ENCODE measurements around the gene GRP. TPM values are rescaled to one million over a fixed set of nuclear protein-coding genes. Genes with fewer than 3 reads are reported as not detected.

GRP gene
- total RNA-seq, 1 experiment from 2014 or later, result not detected

GRCh38 chr18:59229191-59229590 is 9.2 kb downstream of the GRP start:
- no peak overlapping the region for H2BK15ac ChIP-seq (ENCODE audit: low read depth, low read length)
- H4K91ac ChIP-seq (ENCODE audit: insufficient read length, low read depth, low read length), result no peak overlapping the region

More at GRCh38 chr18:59229191-59229590, 9.2 kb downstream of the GRP start:
- no peak overlapping the region for H3K27ac Mint-ChIP-seq
- no peak overlapping the region for H3K23ac ChIP-seq (ENCODE audit: insufficient read length, low read depth, low read length)
- H3K27me3 ChIP-seq (ENCODE audit: insufficient read depth, low read length), result no peaks in the 10 kb centered on the region; the same call in 1 of the 2 replicates
- no peaks in the 10 kb centered on the region for H3K9me3 ChIP-seq (ENCODE audit: control insufficient read depth, low read depth, low read length)
- no peak overlapping the region for H3K4me3 Mint-ChIP-seq
- H2BK120ac ChIP-seq (ENCODE audit: low read depth, low read length, poor library complexity, severe bottlenecking), result no peak overlapping the region
- no peaks in the 10 kb centered on the region for H3K36me3 Mint-ChIP-seq (ENCODE audit: insufficient read depth in 1 of 3, low read depth in 3 of 3)
- peaks cover 2% of the 10 kb centered on the region in 2 experiments; a peak in 1 of 4 replicates for H3K4me1 Mint-ChIP-seq
- no peak overlapping the region for H2BK20ac ChIP-seq (ENCODE audit: low read depth, low read length, poor library complexity, severe bottlenecking)
- DNase-seq, result no peak
- no peak overlapping the region for H3K9ac ChIP-seq (ENCODE audit: extremely low read depth, insufficient read length, low read length)
- no peak overlapping the region for H3K14ac ChIP-seq (ENCODE audit: insufficient read depth, low read length)
- no peaks in the 10 kb centered on the region for H3K23me2 ChIP-seq (ENCODE audit: insufficient read length, low read depth, low read length, poor library complexity, severe bottlenecking)
- H3T11ph ChIP-seq (ENCODE audit: low read length), result no peak overlapping the region
- H2BK12ac ChIP-seq (ENCODE audit: insufficient read length, low read depth, low read length), result no peak overlapping the region
- no peak for TF ChIP-seq CTCF (conservative IDR thresholded peaks at IDR 0.05)
- H3K18ac ChIP-seq (ENCODE audit: insufficient read length, low read depth, low read length), result no peak overlapping the region
- peaks cover 76% of the 10 kb centered on the region for H3K27me3 Mint-ChIP-seq (ENCODE audit: low read depth)
- no peak overlapping the region for H3K56ac ChIP-seq (ENCODE audit: insufficient read length, low read depth, low read length)
- no peak overlapping the region for H2BK5ac ChIP-seq (ENCODE audit: insufficient read length, low read length)
- H4K5ac ChIP-seq (ENCODE audit: insufficient read length, low read depth, low read length), result no peak overlapping the region
- H3K4ac ChIP-seq (ENCODE audit: low read depth, low read length), result no peak overlapping the region
- no peak overlapping the region for H3K27ac ChIP-seq (ENCODE audit: insufficient read length, low read depth, low read length)
- no peaks in the 10 kb centered on the region for H3K79me1 ChIP-seq (ENCODE audit: insufficient read depth, low read depth, low read length, poor library complexity, severe bottlenecking)
- H2AK5ac ChIP-seq (ENCODE audit: insufficient read length, low read length), result no peak overlapping the region
- no peak overlapping the region for H2AFZ ChIP-seq (ENCODE audit: low read length)
- H3K79me2 ChIP-seq (ENCODE audit: insufficient read depth, low read length), result no peaks in the 10 kb centered on the region
- peaks cover 0 to 2% of the 10 kb centered on the region in 2 experiments; a peak in 1 of 5 replicates for H3K9me3 Mint-ChIP-seq
- no peak overlapping the region for H4K8ac ChIP-seq (replicated peaks; ENCODE audit: insufficient read length, low read depth, low read length)
- H3K4me2 ChIP-seq (ENCODE audit: insufficient read depth, insufficient read length, low read length), result no peak overlapping the region
- H4K20me1 ChIP-seq (ENCODE audit: control insufficient read depth, insufficient read depth, insufficient read length), result no peaks in the 10 kb centered on the region
- H3K4me1 ChIP-seq (ENCODE audit: insufficient read depth, low read length), result no peaks in the 10 kb centered on the region
- WGBS (ENCODE audit: extremely low coverage, insufficient read length, low lambda C conversion rate), result no CpG with 5 or more reads among the region's 2 CpGs

Data from H9 (cell line).